Midbrain (tissue), 1 donor: ENCODE data around the gene HAVCR2.
"Not testable (repeated sequence)": the region's sequence is repeated elsewhere in the genome, so short reads cannot be mapped to it uniquely, and the experiment has no call there.

Experiments used
- DNase-seq: peaks from one replicate; lab custom pipeline; 2025; lab: John Stamatoyannopoulos, UW

HAVCR2 gene

GRCh38 chr5:157088342-157088990 is 20.4 kb downstream of the HAVCR2 start:
- DNase-seq = no peak

- DNase-seq = no peak
These were observed 22.0 kb downstream of the HAVCR2 start for GRCh38 chr5:157086751-157087359.

- no peak for DNase-seq
These were observed 22.9 kb downstream of the HAVCR2 start for GRCh38 chr5:157085930-157086329.

- DNase-seq = no peak
These were observed 28.6 kb downstream of the HAVCR2 start for GRCh38 chr5:157080286-157080685.

- no peak for DNase-seq
These were observed 32.3 kb downstream of the HAVCR2 start for GRCh38 chr5:157076558-157076957.

GRCh38 chr5:157072508-157072907 is 36.3 kb downstream of the HAVCR2 start:
- DNase-seq = no peak

GRCh38 chr5:157069949-157070348 is 38.9 kb downstream of the HAVCR2 start:
- no peak for DNase-seq

GRCh38 chr5:157068785-157069184 is 40.1 kb downstream of the HAVCR2 start:
- DNase-seq = no peak

- no peak for DNase-seq
These were observed 40.5 kb downstream of the HAVCR2 start for GRCh38 chr5:157068339-157068738.

- no peak for DNase-seq
These were observed 41.8 kb downstream of the HAVCR2 start for GRCh38 chr5:157067005-157067404.

- DNase-seq = no peak
These were observed 42.8 kb downstream of the HAVCR2 start for GRCh38 chr5:157066080-157066479.

- DNase-seq = no peak
These were observed 44.9 kb downstream of the HAVCR2 start for GRCh38 chr5:157063776-157064430.

- no peak for DNase-seq
These were observed 49.0 kb downstream of the HAVCR2 start for GRCh38 chr5:157059891-157060290.

GRCh38 chr5:157059093-157059539 is 49.7 kb downstream of the HAVCR2 start, which contains the start of gene HAVCR1:
HAVCR1 (minus strand) TSS chr5:157059116; CDS start chr5:157057943, 1,173 bp downstream.
- no peak for DNase-seq

- DNase-seq = no peak
These were observed 51.1 kb downstream of the HAVCR2 start for GRCh38 chr5:157057459-157058370.

- DNase-seq = not testable (repeated sequence)
These were observed 52.0 kb downstream of the HAVCR2 start for GRCh38 chr5:157056848-157057247.

- DNase-seq = no peak
These were observed 57.1 kb downstream of the HAVCR2 start for GRCh38 chr5:157051604-157052245.

- no peak for DNase-seq
These were observed 58.8 kb downstream of the HAVCR2 start for GRCh38 chr5:157050050-157050449.

- DNase-seq = no peak
These were observed 59.2 kb downstream of the HAVCR2 start for GRCh38 chr5:157049605-157050004.

GRCh38 chr5:157047898-157048297 is 60.9 kb downstream of the HAVCR2 start:
- no peak for DNase-seq

- not testable (repeated sequence) for DNase-seq
These were observed 61.8 kb downstream of the HAVCR2 start for GRCh38 chr5:157047016-157047415.

- DNase-seq = no peak
These were observed 62.8 kb downstream of the HAVCR2 start for GRCh38 chr5:157046041-157046440.
